ENCODE measurements around the gene EXOC1L.

The EXOC1L gene, protein sequence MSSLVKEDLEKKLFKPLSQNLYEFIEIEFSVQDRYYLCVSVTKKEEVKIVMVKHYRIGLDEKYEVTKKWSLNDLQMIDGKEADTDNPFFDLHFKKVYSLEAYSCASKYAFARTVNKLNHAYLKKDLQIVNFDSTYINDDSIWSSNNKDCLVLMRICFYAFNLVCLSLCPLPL

GRCh38 chr4:55819634-55820033, at the start of gene EXOC1L:
EXOC1L (plus strand) TSS chr4:55819790; CDS start chr4:55820027, 237 bp downstream.
- FAIRE-seq: no peak

DNA sequence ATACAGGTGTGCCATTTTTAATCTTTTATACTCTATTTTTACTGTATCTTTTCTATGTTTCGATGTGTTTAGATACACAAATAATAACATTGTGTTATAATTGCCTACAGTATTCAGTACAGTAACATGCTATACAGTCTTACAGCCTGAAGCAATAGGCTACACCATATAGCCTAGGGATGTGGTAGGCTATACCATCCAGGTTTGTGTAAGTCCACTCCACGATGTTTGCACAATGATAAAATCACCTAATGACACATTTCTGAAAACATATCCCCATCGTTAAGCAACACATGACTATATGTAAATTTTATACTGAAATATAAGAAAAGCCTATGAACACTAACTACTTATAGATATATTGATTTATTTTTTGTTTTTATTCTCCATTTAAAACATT, 48.9 kb upstream of the EXOC1L start:
- no peak for FAIRE-seq

GRCh38 chr4:55781341-55781740, 38.2 kb upstream of the EXOC1L start:
- FAIRE-seq: no peak

- FAIRE-seq: no peak
Observed at GRCh38 chr4:55781812-55782211, 37.8 kb upstream of the EXOC1L start.

DNA sequence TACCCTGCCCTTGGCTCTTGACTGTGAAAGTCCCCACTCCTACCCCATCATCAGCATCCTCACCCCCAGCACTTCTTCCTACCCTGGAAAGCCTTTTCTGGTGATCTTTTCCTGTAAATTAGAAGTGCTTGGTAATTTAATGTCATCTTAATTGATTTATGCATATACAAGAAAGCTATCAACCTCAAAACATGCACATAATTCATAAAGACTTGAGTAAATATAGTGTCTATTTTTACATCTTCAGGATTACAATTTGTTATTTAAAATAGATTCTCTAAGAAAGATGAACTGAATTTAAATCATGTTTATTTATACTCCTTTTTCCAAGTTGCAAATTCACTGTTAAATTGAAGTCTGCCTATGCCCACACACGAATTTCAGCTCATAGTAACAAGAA, 36.0 kb upstream of the EXOC1L start:
- no peak for FAIRE-seq

- no peak for FAIRE-seq
Observed at GRCh38 chr4:55784747-55785146, 34.8 kb upstream of the EXOC1L start.

DNA sequence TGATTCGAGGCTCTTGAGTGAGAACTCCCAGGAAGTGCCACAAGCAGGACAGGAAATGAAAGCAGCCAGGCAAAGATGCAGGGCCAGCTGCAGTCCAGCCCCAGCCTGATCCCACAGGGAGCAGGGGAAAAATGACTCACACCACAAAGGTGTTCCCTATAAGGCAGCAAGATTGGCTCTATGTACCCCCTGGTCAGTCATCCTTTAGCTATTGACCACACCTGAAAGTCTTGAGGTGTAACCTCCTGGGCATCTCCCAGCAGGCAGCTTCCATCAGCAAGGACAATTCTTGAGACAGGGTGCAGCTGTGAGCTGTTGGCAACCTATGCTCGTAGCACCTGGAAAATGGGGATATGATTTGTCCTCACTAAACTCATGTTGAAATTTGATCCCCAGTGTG, 27.9 kb upstream of the EXOC1L start:
- FAIRE-seq: no peak

DNA sequence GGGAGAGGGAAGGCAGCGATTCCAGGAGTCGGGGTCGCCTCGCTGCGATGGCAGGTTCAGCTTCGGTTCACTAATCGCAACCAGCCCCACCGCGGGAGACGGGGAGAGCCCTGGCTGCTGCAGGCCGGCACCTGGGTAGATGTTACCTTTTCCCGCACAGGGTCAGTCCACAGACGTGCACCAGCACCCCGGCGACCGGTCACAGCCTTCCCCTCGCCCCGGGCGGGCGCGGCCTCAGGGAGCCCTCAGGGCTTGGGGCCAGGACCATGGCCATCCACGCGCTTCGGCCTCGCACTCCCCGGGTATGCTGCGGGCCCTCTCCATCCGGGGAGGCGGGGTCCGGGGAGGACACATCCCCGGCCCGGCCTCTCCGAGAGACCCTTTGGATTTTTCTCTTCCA, 26.1 kb upstream of the EXOC1L start:
- no peak for FAIRE-seq

DNA sequence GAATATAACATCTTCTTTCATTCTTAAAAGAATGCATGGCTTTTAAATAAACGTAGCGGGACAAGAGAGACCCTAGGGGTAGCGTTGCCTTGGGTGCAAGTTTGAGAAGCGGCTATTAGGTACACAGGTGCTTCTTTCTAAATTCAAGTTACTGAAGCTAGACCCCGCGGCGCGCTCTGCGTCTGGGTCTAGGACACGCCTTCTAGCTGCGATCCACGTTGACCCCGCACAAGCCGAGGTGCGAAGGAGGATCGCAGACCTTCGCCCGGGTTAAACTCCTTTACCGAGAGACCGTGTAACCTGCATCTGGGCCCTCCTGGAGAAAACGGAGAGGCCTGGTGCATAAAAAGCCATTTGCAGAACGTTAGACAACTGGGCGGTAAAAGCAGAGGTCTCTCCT, 25.5 kb upstream of the EXOC1L start:
- no peak for FAIRE-seq

DNA sequence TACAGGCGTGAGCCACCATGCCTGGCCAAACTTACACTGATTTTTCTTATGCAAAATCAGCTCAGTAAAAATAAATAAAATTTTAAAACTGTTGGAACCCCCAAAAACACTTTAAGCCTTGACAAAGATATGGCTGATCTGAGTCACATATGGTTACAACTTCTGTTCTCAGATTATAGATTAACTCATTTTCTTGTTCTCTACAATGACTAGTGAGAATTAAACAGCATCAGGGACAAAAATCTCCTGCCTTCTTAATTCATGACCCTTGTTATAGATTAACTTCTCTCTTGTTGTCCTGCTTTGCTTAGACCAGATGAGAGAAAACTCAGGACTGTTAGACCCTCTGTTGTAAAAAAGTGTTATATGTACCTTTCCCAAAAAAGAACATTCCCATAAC, 24.2 kb upstream of the EXOC1L start:
- FAIRE-seq: no peak

GRCh38 chr4:55801498-55801897, 18.1 kb upstream of the EXOC1L start:
- no peak for FAIRE-seq

DNA sequence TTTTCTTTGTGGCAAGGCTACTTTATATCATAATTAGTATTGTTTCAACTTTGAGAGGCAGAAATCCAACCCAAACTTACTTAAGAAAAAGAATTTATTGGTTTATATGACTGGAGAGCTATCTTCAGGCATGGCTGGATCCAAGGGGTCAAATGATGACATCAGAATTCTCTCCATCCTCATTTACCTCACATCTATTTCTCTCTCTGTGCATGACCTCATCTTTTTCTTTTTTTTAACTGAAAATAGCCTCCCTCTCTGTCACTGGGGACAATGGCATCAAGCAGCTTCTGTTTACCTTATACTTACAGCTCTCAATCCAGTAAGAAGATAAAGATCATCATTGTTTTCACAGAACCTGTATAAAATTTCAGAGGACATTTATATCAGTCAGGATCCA, 12.0 kb upstream of the EXOC1L start:
- FAIRE-seq: no peak

- FAIRE-seq: no peak
Observed at GRCh38 chr4:55808186-55808585, 11.4 kb upstream of the EXOC1L start.

DNA sequence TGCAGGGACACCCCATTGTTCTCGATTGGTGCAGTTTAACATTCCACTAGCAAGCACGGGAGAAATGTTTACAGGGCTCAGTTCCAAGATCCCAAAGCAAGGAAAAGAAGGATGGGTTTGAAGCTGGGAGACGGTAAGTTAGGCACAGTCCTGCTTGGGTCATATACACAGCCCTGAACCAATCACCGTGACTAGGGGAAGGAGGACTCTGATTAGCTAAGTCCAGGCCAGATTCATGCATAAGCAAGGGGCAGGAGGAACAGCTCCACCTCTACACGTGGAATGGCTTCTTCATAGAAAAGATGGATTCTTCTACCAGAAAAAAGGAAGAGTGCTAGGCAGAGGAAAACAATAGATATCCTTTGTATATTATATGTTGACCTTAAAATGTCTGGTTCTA, 11.0 kb upstream of the EXOC1L start:
- FAIRE-seq: no peak

GRCh38 chr4:55817691-55818090, 1.9 kb upstream of the EXOC1L start:
- FAIRE-seq: no peak

GRCh38 chr4:55820279-55820678, 689 bp downstream of the EXOC1L start:
- FAIRE-seq: no peak

DNA sequence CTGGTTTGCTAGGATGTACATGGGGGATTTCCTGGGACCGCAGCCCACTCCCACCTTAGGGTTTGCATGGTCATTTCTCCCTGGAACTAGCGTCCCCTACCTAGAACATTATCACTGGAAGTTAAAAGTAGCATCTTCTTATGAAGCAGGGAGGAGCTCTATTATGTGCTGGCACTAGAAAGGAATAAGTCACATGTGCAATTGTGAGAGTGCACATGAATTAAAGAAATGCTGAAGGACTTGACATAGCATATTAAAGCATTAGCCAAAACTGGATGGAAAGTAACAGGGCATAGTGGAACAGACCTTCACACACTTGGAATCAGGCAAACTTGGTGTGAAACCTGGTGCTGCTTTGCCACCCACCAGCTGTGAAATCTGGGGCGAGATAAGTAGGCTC, 2.7 kb downstream of the EXOC1L start:
- FAIRE-seq: no peak

GRCh38 chr4:55824865-55825264, 5.3 kb downstream of the EXOC1L start:
- FAIRE-seq: no peak

GRCh38 chr4:55826986-55827385, 7.4 kb downstream of the EXOC1L start:
- no peak for FAIRE-seq

- FAIRE-seq: no peak
Observed at GRCh38 chr4:55827582-55827981, 8.0 kb downstream of the EXOC1L start.

DNA sequence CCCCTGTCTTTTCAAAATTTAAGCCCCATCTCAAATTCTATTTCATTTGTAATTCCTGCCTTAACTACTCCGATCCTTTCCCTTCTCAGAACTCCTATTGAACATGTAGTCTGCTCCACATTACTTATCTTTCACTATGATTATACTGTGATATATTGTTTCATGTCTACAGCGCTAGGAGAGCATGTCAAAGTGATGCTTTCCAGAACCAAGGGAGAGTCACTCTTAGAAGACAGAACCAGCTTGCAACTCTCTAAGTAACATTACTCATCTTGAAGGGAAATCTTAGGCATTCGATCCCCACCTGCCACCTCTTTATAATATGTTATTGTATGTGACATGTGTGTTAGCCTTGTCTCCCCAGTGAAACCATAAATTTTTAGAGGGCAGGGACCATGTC, 10.5 kb downstream of the EXOC1L start:
- FAIRE-seq: no peak

DNA sequence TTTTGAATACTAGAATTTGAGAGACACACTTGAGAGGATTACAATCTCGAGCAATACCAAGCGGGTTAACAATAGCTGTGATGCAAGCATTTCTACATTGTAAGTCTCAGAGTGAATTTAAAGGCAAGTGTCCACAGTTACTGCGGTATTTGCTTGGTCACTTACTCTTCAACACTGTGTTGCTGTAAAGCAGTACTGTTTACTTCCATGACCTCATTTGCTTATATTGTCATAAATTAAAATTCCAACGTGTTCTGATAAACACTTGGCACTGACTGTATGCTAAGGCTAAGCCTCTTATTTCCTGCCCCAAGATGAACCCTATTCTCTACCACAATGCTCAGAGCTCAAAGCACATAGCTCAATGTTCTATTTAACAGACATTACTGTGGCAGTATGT, 11.1 kb downstream of the EXOC1L start:
- no peak for FAIRE-seq

DNA sequence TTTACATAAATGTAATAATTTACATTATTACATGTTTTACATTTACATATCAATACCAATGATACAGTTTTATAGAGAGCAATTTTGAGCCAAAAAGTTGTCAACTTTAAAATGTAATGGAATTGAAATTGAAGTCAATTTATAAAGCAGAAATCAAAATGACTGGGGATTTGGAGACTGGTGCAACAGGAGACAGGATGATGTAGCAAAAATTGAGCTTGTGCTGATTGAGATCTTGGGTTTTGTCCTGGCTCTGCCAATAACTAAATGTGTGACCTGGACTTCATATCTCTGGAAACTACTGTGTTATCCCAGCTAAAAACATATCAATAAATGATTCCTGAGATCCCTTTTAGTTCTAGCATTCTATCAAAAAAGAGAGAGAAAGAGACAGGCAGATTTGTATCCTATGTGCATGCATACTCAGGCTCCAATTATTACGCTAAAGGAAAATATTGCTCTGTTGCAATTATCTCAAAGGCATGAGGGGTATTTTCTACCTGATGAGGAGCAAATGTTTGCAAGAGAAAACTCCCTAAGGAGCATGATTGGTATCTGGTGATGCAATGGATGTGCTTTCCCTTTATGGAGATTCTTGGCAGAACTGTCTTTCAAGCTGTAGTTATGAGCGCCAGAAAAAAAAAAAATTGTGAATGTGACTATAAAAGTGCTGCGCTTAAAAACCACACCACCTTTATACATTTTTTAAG, 14.7 kb downstream of the EXOC1L start:
- FAIRE-seq: peak; percentile 31

GRCh38 chr4:55837903-55838302, 18.3 kb downstream of the EXOC1L start:
- no peak for FAIRE-seq

DNA sequence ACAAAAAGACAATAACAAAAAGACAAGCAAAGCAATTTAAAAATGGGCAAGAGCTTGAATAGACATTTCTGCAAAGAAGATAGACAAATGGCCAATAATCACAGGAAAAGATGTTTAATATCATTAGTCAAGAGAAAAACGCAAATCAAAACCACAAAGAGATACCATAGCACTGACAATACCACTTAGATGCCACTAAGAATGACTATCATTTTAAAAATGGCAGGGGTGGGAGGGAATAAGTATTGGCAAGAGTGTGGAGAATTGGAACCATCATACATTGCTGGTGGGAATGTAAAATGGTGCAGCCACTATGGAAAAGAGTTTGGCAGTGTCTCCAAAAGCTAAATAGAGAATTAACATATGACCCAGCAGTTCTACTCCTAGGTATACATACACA, 18.8 kb downstream of the EXOC1L start:
- FAIRE-seq: no peak
